Activated T-cell treated with anti-CD3 and anti-CD28 coated beads for 1 hour (primary cell): ENCODE results near the gene TBL1X.

Source experiments
- DNase-seq: peaks from one replicate; pipeline ENCODE4 v3.0.0-alpha.2; 2020; ENCODE audit warnings: low read depth

TBL1X gene

DNA sequence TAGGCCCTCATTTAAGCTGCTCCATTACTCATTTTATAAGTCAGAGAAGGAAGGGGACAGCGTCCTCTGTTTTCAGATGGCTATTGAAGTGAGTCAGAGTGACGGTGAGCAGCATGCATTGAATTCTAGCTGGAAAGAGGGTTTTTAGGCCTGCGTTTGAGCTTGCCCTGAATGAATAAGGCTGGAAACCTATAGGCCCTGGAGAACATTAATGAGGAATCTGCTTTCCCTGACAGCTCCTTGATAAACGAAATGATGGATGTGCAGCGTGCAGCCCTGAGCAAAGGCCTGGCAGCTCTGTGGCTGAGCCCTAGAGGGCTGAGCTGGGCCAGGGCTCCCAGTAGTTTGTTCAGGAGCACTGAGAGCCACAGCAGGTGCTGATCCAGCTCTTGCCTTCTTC, 33.4 kb downstream of the TBL1X start:
- no peak for DNase-seq

- DNase-seq: no peak
Measured at GRCh38 chrX:9500584-9500983, 35.7 kb downstream of the TBL1X start.

DNA sequence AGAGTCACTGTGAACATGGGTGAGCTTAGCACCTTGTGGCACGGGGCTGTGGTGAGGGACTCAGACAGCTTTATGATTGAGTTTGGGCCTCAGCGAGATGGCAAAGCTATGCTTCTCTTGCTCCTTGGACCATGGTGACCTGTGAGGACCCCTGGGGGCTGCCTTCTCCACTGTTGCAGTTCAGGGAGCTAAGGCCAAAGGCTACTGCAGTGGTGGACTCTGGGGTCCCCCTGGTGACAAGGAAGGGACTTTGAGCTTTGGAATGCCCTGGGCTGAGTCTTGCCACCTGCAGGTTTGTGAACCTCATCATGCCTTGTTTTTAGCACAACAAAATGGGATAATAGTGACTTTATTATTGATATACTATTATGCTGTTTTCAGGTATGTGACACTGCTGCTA, 36.5 kb downstream of the TBL1X start:
- DNase-seq: no peak

GRCh38 chrX:9503261-9503660, 38.4 kb downstream of the TBL1X start:
- DNase-seq: no peak

DNA sequence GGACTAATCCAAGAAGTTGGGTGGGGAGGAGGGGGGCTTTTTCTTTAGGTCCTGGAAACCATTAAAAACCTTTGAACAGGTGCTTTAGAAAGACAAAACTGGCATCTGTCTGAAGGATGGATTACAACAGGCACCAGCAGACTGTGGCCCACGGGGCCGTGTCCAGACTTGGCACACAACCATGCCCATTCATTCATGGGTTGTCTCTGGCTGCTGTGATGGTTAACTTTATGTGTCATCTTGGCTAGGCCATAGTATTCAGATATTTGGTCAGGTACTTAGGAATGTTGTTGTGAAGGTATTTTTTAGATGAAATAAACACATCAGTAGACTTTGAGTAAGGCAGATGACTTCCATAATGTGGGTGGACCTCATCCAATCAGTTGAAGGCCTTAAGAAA, 45.5 kb downstream of the TBL1X start:
- DNase-seq: no peak

- DNase-seq: no peak
Measured at GRCh38 chrX:9510980-9511379, 46.1 kb downstream of the TBL1X start.

- no peak for DNase-seq
Measured at GRCh38 chrX:9515489-9515888, 50.6 kb downstream of the TBL1X start.

DNA sequence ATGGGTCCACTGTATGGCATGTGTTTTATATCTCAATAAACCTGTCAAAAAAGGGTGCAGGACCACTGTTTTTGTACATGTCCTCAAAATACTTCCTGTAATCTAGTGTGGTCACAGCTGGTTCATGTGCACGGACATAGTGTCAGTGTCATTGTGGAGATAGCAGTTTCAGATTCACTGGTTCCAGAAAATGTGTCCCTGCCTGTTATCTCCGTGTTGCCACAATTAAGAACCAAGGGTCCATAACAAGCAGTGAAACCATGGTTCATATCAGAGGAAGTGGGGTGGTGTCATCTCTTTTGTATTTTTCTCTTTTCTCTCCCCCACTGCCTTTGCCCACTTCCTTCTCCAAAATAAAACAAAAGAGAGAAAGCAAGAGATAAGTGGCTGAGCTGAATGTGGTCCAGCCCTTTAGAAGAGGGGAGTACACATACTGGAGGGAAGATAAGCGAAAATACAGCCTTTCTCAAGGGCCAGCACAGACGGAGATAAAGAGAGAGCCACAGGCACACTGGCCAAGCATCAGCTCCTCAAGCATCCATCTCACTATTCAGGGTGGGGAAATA, 51.2 kb downstream of the TBL1X start:
- no peak for DNase-seq

GRCh38 chrX:9516635-9517034, 51.8 kb downstream of the TBL1X start:
- no peak for DNase-seq

DNA sequence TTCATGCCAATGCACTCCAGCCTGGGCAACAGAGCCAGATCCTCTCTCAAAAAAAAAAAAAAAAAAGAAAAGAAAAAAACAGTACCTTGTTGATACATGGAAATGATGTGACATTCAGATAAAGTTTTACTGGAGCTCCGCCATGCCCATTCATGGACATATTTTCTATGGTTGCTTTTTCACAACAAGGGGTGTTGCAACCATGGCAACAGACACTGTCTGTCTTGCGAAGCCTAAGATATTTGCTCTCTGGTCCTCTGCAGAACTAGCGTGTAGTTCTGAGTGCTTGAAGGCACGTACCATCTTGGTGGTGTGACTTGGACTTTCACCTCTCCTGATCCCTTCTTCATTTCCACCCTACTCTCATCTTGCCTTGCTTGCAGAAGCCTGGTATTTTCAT, 53.2 kb downstream of the TBL1X start:
- DNase-seq: no peak

DNA sequence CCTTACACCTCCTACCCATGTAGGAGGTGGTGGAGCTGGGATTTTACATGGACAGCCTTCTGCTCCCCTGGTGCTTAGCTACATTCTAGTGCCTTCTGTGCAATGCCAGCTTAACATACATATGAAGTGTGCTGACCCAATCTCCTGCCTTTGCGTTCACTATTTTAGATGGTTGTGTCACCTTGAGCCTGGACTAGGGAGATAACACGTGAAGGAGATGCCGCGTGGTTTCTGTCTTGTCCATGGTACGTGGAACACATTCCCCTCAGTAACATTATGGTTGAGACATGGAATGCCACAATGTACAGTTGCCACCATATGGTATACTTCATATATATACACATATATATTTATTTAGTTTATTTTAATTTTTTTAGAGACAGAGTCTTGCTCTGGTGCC, 54.0 kb downstream of the TBL1X start:
- no peak for DNase-seq

GRCh38 chrX:9519546-9520216, 54.8 kb downstream of the TBL1X start:
- DNase-seq: no peak

GRCh38 chrX:9520217-9520590, 55.3 kb downstream of the TBL1X start:
- DNase-seq: no peak

- no peak for DNase-seq
Measured at GRCh38 chrX:9522378-9523155, 57.7 kb downstream of the TBL1X start.

DNA sequence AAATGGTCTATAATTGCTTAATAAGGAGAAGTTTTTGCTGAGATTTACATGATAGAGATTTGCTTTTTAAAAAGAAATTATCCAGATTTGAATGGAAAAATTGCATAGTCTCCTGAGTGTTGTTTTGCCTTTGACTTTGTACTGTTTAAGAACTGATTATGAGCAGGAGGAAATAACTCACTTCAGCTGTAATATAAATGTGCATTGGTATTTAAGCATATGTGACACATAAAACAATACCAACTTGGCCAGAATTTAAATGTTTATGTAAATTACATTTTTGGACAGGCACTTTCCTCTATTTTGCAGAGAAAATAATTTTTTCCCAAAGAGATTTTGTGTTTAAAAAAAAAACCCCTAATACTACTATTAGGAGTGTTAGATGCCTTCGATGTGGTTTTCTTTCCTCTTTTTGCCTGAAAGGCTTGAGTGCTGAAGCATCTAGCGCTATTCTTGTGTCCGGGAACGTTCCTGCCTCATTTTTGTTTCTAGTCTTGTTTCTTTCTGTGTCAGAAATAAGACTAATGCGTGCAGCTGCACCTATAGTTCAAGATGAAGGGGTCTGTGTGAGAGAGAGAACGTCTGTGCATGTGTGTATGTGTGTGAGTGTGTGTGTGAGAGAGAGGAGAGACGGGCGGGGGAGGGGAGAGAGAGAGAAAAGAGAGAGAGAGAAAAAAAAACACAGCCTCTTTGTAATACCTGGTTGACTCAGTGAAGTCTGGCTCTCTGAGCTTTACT, 60.8 kb downstream of the TBL1X start:
- no peak for DNase-seq

- no peak for DNase-seq
Measured at GRCh38 chrX:9526965-9527364, 62.1 kb downstream of the TBL1X start.

DNA sequence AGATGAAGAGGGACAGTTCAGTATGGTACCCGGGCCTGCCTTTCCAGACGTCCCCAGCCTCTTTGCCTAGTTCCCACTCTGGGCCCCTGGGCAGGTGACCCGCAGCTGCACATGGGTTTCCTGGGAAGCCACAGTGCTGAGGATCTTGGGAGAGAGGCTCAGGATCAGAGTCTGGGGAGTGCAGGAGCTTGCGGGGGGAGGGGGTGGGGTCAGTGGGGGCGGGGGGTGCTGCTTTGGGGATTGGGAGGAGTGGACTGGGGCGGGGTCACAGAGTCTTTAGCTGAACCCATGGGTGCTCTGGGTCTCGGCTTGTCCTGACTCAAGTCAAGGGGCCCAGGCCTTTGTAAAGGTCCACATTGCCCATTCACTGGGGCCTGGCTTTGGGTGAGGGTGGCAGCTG, 63.6 kb downstream of the TBL1X start:
- no peak for DNase-seq

DNA sequence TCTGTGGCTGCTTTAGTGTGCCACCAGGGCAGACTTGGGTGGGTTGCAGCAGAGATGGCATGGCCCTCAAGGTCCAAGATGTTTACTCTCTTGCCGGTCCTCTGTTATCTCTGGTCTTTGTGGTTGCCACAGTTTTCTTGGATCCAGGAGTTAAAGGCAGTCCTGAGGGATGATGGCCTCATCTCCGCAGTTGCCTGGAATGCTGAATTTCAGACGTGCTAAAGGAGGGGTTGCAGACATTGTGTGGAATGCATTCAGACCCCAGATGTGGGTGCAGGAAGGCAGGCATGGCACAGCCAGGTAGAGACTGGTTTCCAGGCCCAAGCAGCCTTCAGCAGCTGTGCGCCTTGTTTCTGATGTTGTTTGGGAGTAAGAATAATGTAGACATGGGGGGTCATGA, 64.4 kb downstream of the TBL1X start:
- no peak for DNase-seq

DNA sequence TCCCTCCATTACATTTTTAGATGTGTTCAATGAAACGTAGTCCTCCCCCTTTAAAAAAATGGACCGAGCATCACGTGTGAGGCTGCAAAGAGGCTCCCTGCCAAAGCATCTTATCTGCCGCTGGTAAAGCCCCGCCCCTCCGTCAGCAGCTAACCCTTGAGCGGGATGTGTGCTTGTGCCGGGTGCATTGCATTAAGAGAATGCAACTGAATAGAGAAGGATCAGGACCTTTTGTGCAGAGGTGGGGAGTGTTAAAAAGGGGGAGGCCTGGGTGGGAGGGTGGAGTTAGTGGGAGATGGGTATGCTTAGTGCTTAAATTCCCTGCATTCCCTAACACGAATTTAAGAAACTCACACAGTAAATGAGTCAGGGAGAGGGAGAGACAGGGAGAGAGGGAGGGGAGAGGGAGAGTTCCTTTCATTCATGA, 66.0 kb downstream of the TBL1X start:
- DNase-seq: peak; percentile 18

DNA sequence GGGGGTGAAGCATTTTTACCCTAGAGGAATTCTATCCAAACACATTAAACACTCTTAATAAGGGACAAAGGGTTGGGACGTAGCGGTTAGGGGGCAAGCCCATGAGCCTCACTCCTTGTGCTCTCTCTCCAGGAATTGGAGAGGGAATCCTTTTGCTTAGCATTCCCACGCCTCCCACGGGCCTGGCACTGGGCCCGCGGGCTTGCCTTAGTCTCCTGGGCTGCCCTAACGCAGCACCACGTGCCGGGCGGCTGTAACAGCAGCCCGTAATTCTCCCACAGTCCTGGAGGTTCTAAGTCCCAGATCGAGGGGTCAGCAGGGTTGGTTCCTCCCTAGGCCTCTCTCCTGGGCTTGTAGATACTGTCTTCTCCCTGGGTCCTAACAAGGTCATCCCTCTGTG, 67.5 kb downstream of the TBL1X start:
- no peak for DNase-seq

DNA sequence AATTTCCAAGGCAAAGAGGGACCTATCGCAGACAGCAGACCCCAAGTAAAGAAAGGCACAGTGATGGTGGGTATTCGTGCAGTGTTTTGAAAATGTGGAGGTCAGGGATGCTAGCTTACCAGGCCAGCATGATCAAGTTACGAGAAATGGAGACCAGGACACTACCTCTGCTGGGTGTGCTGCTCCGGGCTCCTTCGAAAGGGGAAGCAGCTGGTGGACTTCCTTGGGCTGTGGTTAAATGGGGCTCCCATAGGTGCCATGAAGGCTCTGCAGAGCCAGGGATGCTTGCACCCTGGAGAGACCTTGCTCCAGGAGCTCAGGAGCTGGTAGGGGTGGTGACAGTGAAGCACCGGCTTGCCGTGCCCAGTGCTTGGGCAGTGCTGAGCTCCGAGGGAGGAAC, 68.8 kb downstream of the TBL1X start:
- no peak for DNase-seq

DNA sequence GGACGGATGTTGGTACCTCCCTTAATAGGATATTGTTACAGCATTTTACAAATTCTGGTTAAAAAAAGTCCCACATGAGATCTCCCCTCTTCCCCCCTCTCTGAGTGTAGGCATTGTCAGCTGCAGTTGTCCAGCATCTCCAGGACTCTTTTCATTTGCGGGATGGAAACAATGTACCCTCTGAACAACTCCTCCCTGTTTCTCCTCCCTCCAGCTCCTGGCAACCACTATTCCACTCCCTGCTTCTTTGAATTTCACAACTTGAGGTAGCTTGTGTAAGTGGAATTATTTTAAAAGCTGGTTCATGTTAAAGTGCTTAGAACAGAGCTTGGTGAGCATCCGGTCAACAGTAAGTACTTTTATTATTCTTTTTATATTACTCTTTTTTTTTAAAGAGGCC, 69.8 kb downstream of the TBL1X start:
- no peak for DNase-seq

DNA sequence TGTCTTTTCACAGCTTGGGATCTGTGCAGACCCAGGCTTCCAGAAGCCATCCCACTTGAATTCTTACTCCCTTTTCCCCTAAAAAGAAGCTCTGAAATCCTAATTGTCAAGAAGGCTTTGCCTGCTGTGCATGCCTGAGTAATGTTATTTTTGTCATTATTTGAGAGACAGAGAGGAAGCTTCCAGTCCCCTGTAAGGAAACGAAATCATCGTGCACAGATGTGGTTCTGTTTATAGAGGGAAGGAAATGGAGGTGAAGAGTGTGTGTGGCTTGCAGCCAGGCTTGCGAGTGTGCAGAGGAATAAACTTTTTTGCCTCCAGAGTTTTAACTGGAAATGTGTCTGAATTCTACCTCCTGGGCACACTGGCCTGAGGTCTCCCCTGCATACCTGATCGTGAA, 70.2 kb downstream of the TBL1X start:
- DNase-seq: no peak
